SKM-1 treated with dmso at 0.1 percent for 144 hours (cell line): ENCODE measurements around the gene SLC4A3.

Experiments used
- DNase-seq: peaks from one replicate; lab custom pipeline; 2025; ENCODE audit not compliant: unreplicated experiment; lab: John Stamatoyannopoulos, UW

Gene SLC4A3

DNA sequence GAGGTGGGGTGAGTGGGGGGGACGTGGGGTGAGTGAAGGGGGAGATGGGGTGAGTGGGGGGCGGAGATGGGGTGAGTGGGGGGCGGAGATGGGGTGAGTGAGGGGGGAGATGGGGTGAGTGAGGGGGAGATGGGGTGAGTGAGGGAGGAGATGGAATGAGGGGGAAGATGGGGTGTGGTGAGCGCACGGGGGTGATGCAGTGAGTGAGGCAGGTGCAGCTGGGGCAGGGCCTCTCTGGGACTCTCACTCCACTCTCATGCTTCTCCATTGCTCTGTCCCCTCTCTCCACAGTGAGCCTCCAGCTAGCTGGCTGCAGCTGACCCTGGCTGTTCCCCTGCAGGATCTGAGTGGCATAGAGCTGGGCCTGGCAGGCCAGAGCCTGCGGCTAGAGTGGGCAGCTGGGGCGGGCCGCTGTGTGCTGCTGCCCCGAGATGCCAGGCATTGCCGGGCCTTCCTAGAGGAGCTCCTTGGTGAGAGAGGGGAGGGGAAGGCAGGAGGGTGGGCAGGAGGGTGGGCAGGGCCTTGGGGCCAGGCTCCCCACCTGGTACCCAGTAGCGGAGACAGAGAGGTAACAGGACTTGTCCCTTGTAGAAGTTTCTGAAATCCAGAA is 13.9 kb upstream of the SLC4A3 start:
- no peak for DNase-seq

GRCh38 chr2:219614076-219614860 is 13.2 kb upstream of the SLC4A3 start:
- no peak for DNase-seq

DNA sequence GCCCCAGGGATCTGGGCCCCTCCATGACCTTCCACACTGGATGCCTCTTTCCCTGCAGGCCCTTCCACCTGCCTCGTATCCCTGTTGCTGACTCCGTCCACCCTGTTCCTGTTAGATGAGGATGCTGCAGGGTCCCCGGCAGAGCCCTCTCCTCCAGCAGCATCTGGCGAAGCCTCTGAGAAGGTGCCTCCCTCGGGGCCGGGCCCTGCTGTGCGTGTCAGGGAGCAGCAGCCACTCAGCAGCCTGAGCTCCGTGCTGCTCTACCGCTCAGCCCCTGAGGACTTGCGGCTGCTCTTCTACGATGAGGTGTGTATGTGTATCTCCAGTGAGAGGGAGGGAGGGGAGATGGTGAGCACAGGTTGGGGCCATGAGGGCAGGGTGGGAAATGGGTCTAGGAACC is 12.4 kb upstream of the SLC4A3 start:
- no peak for DNase-seq

GRCh38 chr2:219615894-219616293 is 11.5 kb upstream of the SLC4A3 start:
- no peak for DNase-seq

- DNase-seq, result no peak
These were observed 10.9 kb upstream of the SLC4A3 start for GRCh38 chr2:219616550-219616949.

GRCh38 chr2:219618733-219619122 is 8.7 kb upstream of the SLC4A3 start:
- no peak for DNase-seq

DNA sequence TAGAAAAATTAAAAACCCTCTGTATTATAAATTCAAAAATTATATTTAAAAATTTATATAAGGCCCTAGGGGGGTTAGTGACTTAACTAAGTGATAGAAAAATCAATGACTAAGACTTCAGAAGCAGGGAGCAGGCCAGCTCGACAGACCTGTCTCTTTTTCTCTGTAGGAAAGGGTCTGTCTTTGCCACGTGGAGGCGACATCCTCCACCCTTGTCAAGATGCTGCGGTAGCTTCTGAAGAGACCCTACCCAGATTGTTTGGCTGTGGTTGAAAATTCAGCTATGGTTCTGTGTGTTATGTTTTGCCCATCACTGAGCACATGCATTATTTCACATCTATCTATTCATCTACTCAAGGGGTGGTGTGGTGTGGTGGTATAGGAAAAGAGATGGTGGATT is 8.2 kb upstream of the SLC4A3 start:
- DNase-seq, result no peak

- DNase-seq, result no peak
These were observed 6.9 kb upstream of the SLC4A3 start for GRCh38 chr2:219620546-219620945.

GRCh38 chr2:219621935-219622334 is 5.5 kb upstream of the SLC4A3 start:
- peak; percentile 39 for DNase-seq

DNA sequence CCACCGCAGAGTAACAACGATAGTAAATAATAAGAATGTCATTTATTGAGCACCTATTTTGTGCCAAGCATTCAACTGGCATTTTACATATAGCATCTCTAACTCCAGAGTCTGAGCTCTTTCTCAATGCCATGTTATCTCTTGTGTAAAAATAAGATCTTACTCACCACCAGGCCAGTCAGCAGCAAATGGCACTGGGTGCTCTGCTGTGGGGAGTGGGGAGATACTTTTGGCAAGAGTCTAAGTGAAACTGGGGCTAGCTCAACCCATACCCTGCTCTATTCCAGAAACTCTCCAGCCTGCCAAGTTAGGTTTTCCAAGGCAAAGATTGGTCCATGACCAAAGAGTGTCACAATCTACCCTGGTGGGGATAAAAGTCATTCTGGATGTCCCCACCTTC is 5.0 kb upstream of the SLC4A3 start:
- DNase-seq, result no peak

- DNase-seq, result no peak
These were observed 2.9 kb upstream of the SLC4A3 start for GRCh38 chr2:219624565-219624964.

DNA sequence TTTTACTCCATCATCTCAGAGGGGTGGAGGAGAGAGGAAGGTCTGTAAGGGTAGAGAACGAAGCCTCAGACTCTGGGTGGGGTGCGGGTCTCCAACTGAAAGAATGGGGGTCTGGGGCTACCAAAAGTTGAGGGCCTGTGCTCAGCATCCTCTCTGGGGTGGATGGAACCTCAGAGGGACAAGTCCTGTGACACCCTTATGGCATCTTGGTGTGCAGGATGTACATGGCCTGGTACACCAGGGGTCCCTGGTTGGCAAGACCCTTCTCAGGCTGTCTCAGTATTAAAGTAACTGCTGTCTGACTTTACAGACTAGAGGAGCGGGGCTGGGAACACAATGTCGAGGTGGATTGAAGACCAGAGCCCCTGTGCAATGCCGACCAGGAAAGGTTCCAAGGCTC is 2.3 kb upstream of the SLC4A3 start:
- no peak for DNase-seq

- DNase-seq, result no peak
These were observed 890 bp upstream of the SLC4A3 start for GRCh38 chr2:219626540-219626939.

GRCh38 chr2:219628235-219628985 is 980 bp downstream of the SLC4A3 start:
- DNase-seq, result no peak

GRCh38 chr2:219628986-219629901 is 1.8 kb downstream of the SLC4A3 start:
- peak; percentile 75 for DNase-seq

DNA sequence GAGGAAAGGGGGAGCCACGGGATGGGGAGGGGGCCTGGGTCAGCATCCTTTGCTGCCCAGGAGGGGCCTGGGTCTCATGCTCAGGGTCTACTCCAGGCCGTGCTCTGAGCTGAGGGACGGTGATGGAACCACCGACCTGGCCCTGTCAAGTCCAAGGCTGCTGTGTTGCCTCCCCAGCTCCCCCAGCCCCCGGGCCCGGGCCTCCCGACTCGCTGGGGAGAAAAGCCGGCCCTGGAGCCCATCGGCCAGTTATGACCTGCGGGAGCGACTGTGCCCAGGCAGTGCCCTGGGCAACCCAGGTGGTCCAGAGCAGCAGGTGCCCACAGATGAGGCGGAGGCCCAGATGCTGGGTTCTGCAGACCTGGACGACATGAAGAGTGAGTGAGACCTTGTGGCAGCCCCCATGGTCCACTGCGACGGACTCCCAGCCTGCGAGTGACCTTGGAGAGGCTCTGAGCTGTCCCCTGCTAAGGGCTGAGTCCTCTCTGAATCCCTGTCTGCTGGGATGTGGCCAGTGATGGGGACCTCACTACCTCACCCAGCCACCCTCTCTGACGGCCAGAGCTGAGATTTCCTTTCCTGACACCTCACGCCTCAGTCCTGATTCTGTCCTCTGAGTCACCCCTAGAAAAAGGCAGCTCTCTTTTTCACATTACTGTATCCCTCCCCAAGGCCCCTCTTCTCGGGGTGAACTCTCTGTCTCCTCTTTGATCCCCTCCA is 2.7 kb downstream of the SLC4A3 start:
- DNase-seq, result no peak

GRCh38 chr2:219630770-219631405 is 3.5 kb downstream of the SLC4A3 start:
- no peak for DNase-seq

GRCh38 chr2:219631406-219631891 is 4.0 kb downstream of the SLC4A3 start:
- DNase-seq, result no peak

- no peak for DNase-seq
These were observed 4.7 kb downstream of the SLC4A3 start for GRCh38 chr2:219631904-219632759.
